ENCODE results near the gene IL1A. TPM values are rescaled to one million over a fixed set of nuclear protein-coding genes. Genes with fewer than 3 reads are reported as not detected.

IL1A gene
- polyA plus RNA-seq, 1 of the 3 experiments (the other 2 are of a cell fraction), result not detected

DNA sequence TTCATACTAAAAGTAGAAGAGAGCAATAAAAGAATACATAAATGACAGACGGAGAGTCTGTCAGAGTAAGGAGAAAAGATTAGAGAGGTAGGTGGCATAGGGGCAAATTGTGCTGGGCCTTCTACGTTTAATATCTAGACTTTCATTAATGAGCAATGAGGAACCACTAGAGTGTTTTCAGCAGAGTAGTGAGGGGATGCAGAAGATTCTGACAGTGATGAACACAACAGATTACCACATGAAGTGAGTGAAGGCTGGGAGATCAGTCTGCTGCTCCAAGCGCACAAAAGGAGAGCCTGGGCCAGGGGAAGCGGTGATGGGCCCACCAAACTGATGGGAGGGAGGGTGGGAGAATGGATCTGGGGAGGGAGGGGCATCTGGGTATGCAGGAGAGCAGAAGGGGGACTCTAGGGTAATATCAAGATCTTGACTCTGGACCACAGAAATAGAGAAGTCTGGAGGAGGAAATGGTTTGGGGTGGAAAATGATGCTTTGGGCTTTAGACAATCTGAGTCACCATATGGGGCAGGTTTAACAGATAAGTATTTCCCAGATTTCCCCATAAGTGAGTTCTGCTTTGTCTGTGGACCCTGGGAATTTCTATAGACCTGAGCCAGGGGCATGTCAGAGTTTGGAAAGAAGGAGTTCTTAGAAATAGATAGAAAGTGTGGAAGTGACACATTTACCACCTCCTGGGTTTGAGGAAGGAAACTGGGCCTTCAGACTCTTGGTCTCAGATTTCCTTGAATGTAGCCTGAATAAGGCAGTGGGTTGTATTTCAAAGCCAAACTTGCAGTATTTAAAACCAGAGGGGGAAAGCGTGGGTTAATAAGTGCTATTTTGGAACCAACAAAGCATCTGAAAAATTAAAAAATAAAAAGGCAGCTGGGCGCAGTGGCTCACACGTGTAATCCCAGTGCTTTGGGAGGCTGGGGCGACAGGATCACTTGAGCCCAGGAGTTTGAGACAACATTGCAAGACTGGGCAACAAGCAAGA lies 15.0 kb upstream of the IL1A start:
- Histone ChIP-seq H3K79me2 (ENCODE audit: insufficient read depth) (no peaks in the 10 kb centered on the region), H3K4me1 (ENCODE audit: control insufficient read depth in 1 of 2, insufficient read depth in 2 of 2, low read depth in 1 of 2, low read length in 1 of 2) (no peaks in the 10 kb centered on the region), H3K9me3 (no peaks in the 10 kb centered on the region), H3K4me2 (no peak overlapping the region), H3K4me3 (ENCODE audit: low read depth in 2 of 2, low read length in 1 of 2) (no peak overlapping the region), H3K27me3 (ENCODE audit: insufficient read depth) (no peaks in the 10 kb centered on the region), H3K9me2 (no peaks in the 10 kb centered on the region), H4K20me1 (ENCODE audit: insufficient read depth) (no peaks in the 10 kb centered on the region), H3F3A (replicated peaks; ENCODE audit: insufficient read depth) (no peaks in the 10 kb centered on the region), H2AFZ (ENCODE audit: low read depth) (no peak overlapping the region), H3K9ac (no peak overlapping the region), H3K36me3 (replicated peaks in 1 of 2; ENCODE audit: control insufficient read depth in 1 of 2, insufficient read depth in 2 of 2, low read length in 1 of 2) (no peaks in the 10 kb centered on the region), H3K27ac (ENCODE audit: low read depth in 2 of 2, low read length in 1 of 2) (no peak overlapping the region)
- CTCF ChIA-PET, result no interaction called here
- 66% methylated on average over 8 of the region's 8 CpGs for WGBS (ENCODE audit: low lambda C conversion rate)
- DNase-seq, result no peak
- POLR2A ChIA-PET, result no interaction called here
- TF ChIP-seq RAD21 (IDR thresholded peaks at IDR 0.05; ENCODE audit: low read length) (no peak), EZH2phosphoT487 (IDR thresholded peaks at IDR 0.05; ENCODE audit: borderline replicate concordance, low read depth) (no peak), ELF1 (IDR thresholded peaks at IDR 0.05) (no peak), GABPA (IDR thresholded peaks at IDR 0.05; ENCODE audit: low read depth) (no peak), MXI1 (IDR thresholded peaks at IDR 0.05; ENCODE audit: low read depth, low read length) (no peak), FOSL2 (IDR thresholded peaks at IDR 0.05; ENCODE audit: borderline replicate concordance, low read depth) (no peak), USF1 (IDR thresholded peaks at IDR 0.05; ENCODE audit: borderline replicate concordance, low read depth) (no peak), TCF12 (IDR thresholded peaks at IDR 0.05) (no peak), EP300 (IDR thresholded peaks at IDR 0.05; ENCODE audit: borderline replicate concordance in 1 of 2, low read depth in 1 of 2, low read length in 1 of 2) (no peak), FOXM1 (IDR thresholded peaks at IDR 0.05; ENCODE audit: low read depth) (no peak), NFIC (IDR thresholded peaks at IDR 0.05; ENCODE audit: borderline replicate concordance) (no peak), TAF1 (IDR thresholded peaks at IDR 0.05; ENCODE audit: borderline replicate concordance, low read depth, low read length) (no peak), CHD2 (IDR thresholded peaks at IDR 0.05; ENCODE audit: low read length, partially characterized antibody) (no peak)
- TF ChIP-seq, protein P1, sequence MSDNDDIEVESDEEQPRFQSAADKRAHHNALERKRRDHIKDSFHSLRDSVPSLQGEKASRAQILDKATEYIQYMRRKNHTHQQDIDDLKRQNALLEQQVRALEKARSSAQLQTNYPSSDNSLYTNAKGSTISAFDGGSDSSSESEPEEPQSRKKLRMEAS (IDR thresholded peaks at IDR 0.05; ENCODE audit: low read depth), result no peak
- TF ChIP-seq, protein P2, sequence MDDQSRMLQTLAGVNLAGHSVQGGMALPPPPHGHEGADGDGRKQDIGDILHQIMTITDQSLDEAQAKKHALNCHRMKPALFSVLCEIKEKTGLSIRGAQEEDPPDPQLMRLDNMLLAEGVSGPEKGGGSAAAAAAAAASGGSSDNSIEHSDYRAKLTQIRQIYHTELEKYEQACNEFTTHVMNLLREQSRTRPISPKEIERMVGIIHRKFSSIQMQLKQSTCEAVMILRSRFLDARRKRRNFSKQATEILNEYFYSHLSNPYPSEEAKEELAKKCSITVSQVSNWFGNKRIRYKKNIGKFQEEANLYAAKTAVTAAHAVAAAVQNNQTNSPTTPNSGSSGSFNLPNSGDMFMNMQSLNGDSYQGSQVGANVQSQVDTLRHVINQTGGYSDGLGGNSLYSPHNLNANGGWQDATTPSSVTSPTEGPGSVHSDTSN (IDR thresholded peaks at IDR 0.05), result no peak

- no peak overlapping the region for H2AFZ ChIP-seq (ENCODE audit: low read depth)
- peaks cover 4% of the 10 kb centered on the region for H3F3A ChIP-seq (replicated peaks; ENCODE audit: insufficient read depth)
- no peaks in the 10 kb centered on the region for H4K20me1 ChIP-seq (ENCODE audit: insufficient read depth)
- H3K27me3 ChIP-seq (ENCODE audit: insufficient read depth), result no peaks in the 10 kb centered on the region
- ChIA-PET POLR2A (no interaction called here), CTCF (no interaction called here)
- H3K4me1 ChIP-seq (ENCODE audit: control insufficient read depth in 1 of 2, insufficient read depth in 2 of 2, low read depth in 1 of 2, low read length in 1 of 2), result 0 out of 4 replicates have a peak, but pooled peaks cover 0 to 3% of the 10 kb centered on the region in 2 experiments
- no peaks in the 10 kb centered on the region for H3K9me3 ChIP-seq
- DNase-seq, result no peak
- no peak overlapping the region for H3K4me2 ChIP-seq
- 8% methylated on average over 1 of the region's 1 CpG for WGBS (ENCODE audit: low lambda C conversion rate)
- no peaks in the 10 kb centered on the region for H3K36me3 ChIP-seq (replicated peaks in 1 of 2; ENCODE audit: control insufficient read depth in 1 of 2, insufficient read depth in 2 of 2, low read length in 1 of 2)
- no peak overlapping the region for H3K9ac ChIP-seq
- no peak overlapping the region for H3K27ac ChIP-seq (ENCODE audit: low read depth in 2 of 2, low read length in 1 of 2)
- H3K9me2 ChIP-seq, result no peaks in the 10 kb centered on the region
- H3K4me3 ChIP-seq (ENCODE audit: low read depth in 2 of 2, low read length in 1 of 2), result no peak overlapping the region
- H3K79me2 ChIP-seq (ENCODE audit: insufficient read depth), result no peaks in the 10 kb centered on the region
- TF ChIP-seq SMC3 (IDR thresholded peaks at IDR 0.05; ENCODE audit: low read depth, low read length) (no peak), YY1 (IDR thresholded peaks at IDR 0.05; ENCODE audit: low read depth) (no peak), JUND (IDR thresholded peaks at IDR 0.05) (no peak), MEF2A (IDR thresholded peaks at IDR 0.05; ENCODE audit: borderline replicate concordance, low read depth) (no peak), EP300 (IDR thresholded peaks at IDR 0.05; ENCODE audit: borderline replicate concordance in 1 of 2, low read depth in 1 of 2, low read length in 1 of 2) (no peak), FOXM1 (IDR thresholded peaks at IDR 0.05; ENCODE audit: low read depth) (no peak), RAD21 (IDR thresholded peaks at IDR 0.05; ENCODE audit: low read length) (no peak)
- TF ChIP-seq, protein P3, sequence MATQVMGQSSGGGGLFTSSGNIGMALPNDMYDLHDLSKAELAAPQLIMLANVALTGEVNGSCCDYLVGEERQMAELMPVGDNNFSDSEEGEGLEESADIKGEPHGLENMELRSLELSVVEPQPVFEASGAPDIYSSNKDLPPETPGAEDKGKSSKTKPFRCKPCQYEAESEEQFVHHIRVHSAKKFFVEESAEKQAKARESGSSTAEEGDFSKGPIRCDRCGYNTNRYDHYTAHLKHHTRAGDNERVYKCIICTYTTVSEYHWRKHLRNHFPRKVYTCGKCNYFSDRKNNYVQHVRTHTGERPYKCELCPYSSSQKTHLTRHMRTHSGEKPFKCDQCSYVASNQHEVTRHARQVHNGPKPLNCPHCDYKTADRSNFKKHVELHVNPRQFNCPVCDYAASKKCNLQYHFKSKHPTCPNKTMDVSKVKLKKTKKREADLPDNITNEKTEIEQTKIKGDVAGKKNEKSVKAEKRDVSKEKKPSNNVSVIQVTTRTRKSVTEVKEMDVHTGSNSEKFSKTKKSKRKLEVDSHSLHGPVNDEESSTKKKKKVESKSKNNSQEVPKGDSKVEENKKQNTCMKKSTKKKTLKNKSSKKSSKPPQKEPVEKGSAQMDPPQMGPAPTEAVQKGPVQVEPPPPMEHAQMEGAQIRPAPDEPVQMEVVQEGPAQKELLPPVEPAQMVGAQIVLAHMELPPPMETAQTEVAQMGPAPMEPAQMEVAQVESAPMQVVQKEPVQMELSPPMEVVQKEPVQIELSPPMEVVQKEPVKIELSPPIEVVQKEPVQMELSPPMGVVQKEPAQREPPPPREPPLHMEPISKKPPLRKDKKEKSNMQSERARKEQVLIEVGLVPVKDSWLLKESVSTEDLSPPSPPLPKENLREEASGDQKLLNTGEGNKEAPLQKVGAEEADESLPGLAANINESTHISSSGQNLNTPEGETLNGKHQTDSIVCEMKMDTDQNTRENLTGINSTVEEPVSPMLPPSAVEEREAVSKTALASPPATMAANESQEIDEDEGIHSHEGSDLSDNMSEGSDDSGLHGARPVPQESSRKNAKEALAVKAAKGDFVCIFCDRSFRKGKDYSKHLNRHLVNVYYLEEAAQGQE (IDR thresholded peaks at IDR 0.05; ENCODE audit: low read depth, low read length), result no peak
- TF ChIP-seq, protein P1 (IDR thresholded peaks at IDR 0.05; ENCODE audit: low read depth), result no peak
- TF ChIP-seq, protein P4, sequence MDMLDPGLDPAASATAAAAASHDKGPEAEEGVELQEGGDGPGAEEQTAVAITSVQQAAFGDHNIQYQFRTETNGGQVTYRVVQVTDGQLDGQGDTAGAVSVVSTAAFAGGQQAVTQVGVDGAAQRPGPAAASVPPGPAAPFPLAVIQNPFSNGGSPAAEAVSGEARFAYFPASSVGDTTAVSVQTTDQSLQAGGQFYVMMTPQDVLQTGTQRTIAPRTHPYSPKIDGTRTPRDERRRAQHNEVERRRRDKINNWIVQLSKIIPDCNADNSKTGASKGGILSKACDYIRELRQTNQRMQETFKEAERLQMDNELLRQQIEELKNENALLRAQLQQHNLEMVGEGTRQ (IDR thresholded peaks at IDR 0.05; ENCODE audit: borderline replicate concordance, low read depth, low read length), result no peak
Measured at GRCh38 chr2:112796486-112796885, 12.2 kb upstream of the IL1A start.
